GM12873 (cell line): Measurements from ENCODE around the gene KMT5B.

Source experiments
- CTCF ChIP-seq: IDR thresholded peaks from 2 replicates; pipeline ENCODE4 v1.5.1; 2012; ENCODE audit warnings: low read depth, mild to moderate bottlenecking, moderate library complexity, low read length, control low read depth; ENCODE audit not compliant: insufficient read depth; ENCODE audit errors: missing control alignments

KMT5B gene

GRCh38 chr11:68191661-68192579, 21.2 kb downstream of the KMT5B start:
- no peak for TF ChIP-seq CTCF

- TF ChIP-seq CTCF: no peak
These were observed 23.2 kb downstream of the KMT5B start for GRCh38 chr11:68189888-68190287.

DNA sequence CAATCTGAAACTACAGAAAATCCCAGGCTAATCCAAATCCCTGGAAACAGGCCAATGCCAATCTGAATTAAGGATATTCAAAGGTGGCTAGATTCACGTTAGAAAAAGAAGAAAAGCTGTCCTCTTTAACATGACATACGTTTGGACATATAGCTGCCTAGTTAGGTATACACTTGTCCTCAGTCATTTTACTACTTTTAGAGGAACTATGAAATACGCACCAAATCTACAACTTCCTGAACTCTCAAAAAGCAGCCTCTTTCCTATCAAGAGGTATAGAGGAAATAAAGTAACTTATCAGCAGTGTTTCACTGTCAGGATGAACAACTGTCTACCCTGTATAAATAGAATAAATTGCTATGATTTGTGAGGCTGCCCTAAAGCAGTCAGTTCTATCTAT, 24.0 kb downstream of the KMT5B start:
- no peak for TF ChIP-seq CTCF

- TF ChIP-seq CTCF: no peak
These were observed 27.0 kb downstream of the KMT5B start for GRCh38 chr11:68186061-68186460.

DNA sequence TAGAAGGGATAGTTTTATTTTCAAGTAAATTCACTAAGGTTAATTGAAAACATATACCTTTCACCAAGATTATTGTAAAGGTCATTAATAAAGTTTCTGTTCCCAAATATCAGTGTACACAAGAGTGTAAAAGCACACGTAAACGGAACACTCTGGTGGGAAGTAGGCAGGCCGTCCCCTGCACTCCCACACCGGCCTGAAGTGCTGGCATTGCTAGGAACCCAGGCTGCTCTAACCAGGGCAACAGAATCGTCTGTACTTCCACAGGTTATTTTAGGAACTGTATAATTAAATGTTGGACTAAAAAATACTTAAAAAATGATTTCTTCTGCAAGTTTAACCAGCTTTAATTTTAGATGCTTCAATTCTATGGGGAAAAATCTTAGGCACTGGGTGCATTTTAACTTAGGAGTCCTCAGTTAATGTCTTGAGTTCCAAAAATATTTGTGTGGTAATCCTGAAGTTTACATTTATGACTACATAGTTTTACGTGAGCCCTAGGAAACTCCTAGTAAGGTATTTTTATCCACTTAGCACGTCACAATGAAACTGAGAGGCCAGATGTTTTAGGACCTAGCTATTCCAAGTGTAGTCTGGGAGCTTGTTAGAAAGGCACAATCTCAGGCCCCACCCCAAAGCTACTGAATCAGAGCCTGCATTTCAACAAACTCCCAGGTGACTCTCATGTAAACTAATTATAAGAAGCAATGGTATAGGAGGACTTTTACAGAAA, 31.2 kb downstream of the KMT5B start:
- no peak for TF ChIP-seq CTCF

GRCh38 chr11:68179847-68180246, 33.2 kb downstream of the KMT5B start:
- no peak for TF ChIP-seq CTCF

GRCh38 chr11:68177877-68178276, 35.2 kb downstream of the KMT5B start:
- TF ChIP-seq CTCF: no peak
